Erythroblast (primary cell): ENCODE data around the gene ARPIN.

Experiments
- GATA1 ChIP-seq: IDR thresholded peaks from 2 replicates; pipeline ENCODE4 v1.6.1; 2011; ENCODE audit warnings: low read depth, mild to moderate bottlenecking, control low read depth, low read length, moderate library complexity
- POLR2A ChIP-seq: IDR thresholded peaks from 2 replicates; pipeline ENCODE4 v1.6.1; 2011; ENCODE audit warnings: mild to moderate bottlenecking, low read length

DNA sequence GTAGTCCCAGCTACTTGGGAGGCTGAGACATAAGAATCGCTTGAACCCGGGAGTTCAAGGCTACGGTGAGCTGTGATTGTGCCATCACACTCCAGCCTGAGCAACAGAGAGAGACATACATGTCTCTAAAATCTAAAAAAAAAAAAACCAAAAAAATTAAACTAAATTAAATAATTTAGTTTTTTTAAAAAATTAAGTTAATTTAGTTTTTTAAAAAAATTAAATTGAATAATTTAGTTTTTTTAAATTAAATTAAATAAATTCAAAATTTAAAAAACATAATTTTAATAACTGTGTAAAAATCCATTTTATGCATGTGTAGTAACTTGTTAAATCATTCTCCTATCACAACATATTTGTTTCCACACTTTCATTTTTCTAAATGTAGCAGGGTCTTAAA, 20.1 kb upstream of the ARPIN start:
- TF ChIP-seq POLR2A: no peak
- TF ChIP-seq GATA1: no peak
